ENCODE data around the gene GALNT16.
A peak's percentile ranks its signal among the peaks of the same experiment; 100 is the strongest.

GALNT16 gene

DNA sequence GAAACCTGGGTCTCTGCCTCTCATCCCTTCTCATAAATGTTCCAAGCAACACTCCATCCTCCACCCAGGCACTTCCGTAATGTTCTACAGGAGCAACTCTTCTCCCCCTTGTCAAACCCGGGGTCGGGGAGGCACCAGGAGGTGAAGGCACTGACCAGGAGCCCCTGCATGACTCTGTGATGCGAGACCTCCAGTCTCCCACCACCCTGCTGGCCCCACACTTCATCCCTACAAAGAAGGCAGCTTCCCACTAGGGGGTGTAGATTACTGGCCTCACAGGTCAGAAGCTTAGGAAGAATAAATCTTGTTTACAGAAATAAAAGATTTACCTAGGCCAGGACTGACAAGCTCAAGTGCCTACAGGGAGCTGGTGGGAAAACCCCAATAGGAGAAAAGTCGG is 90.9 kb downstream of the GALNT16 start:
- H3K27ac ChIP-seq (replicated peaks) = no peak overlapping the region
- TF ChIP-seq, protein P1, sequence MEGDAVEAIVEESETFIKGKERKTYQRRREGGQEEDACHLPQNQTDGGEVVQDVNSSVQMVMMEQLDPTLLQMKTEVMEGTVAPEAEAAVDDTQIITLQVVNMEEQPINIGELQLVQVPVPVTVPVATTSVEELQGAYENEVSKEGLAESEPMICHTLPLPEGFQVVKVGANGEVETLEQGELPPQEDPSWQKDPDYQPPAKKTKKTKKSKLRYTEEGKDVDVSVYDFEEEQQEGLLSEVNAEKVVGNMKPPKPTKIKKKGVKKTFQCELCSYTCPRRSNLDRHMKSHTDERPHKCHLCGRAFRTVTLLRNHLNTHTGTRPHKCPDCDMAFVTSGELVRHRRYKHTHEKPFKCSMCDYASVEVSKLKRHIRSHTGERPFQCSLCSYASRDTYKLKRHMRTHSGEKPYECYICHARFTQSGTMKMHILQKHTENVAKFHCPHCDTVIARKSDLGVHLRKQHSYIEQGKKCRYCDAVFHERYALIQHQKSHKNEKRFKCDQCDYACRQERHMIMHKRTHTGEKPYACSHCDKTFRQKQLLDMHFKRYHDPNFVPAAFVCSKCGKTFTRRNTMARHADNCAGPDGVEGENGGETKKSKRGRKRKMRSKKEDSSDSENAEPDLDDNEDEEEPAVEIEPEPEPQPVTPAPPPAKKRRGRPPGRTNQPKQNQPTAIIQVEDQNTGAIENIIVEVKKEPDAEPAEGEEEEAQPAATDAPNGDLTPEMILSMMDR (IDR thresholded peaks at IDR 0.05; ENCODE audit: insufficient read depth, low read length) = no peak
- TF ChIP-seq GABPA (IDR thresholded peaks at IDR 0.05; ENCODE audit: low read depth) = no peak
- TF ChIP-seq SPI1 (IDR thresholded peaks at IDR 0.05; ENCODE audit: borderline replicate concordance, low read depth) = no peak
- no peak for TF ChIP-seq REST (IDR thresholded peaks at IDR 0.05; ENCODE audit: insufficient replicate concordance, low read depth)
- no peak for TF ChIP-seq POLR2AphosphoS5 (IDR thresholded peaks at IDR 0.05; ENCODE audit: low read depth)
- no peaks in the 10 kb centered on the region for H3K27me3 ChIP-seq (ENCODE audit: insufficient read depth, poor library complexity, severe bottlenecking)
- H3K4me3 ChIP-seq (replicated peaks; ENCODE audit: insufficient read depth, low read length) = no peak overlapping the region
- no peak for DNase-seq (ENCODE audit: low read depth in 1 of 2, low spot score in 1 of 2)

DNA sequence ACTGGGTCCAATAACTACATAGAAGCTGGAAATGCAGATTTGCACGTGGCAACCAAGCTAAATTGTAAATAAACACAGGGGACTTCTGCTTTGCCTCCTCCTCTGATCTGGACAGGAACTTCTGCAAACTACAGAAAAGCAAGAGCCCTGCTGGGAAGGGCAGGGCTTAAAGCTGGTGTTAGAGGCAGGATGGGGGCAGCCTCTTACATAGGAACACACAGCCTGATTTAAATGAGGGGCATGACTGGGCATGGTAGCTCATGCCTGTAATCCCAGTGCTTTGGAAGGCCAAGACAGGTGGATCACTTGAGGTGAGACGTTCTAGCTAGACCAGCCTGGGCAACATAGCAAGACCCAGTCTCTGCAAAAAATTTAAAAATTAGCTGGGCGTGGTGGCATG is 91.4 kb downstream of the GALNT16 start:
- Histone ChIP-seq H3K27ac (replicated peaks) (no peak overlapping the region), H3K4me3 (replicated peaks; ENCODE audit: insufficient read depth, low read length) (no peak overlapping the region), H3K27me3 (ENCODE audit: insufficient read depth, poor library complexity, severe bottlenecking) (no peaks in the 10 kb centered on the region)
- peak in 1 of 2 experiments; percentile 37 for DNase-seq (ENCODE audit: low read depth in 1 of 2, low spot score in 1 of 2)
- TF ChIP-seq GABPA (IDR thresholded peaks at IDR 0.05; ENCODE audit: low read depth) (no peak), SPI1 (IDR thresholded peaks at IDR 0.05; ENCODE audit: borderline replicate concordance, low read depth) (peak; percentile 37; the same call in 1 of the 2 replicates), REST (IDR thresholded peaks at IDR 0.05; ENCODE audit: insufficient replicate concordance, low read depth) (no peak), POLR2AphosphoS5 (IDR thresholded peaks at IDR 0.05; ENCODE audit: low read depth) (no peak)

GRCh38 chr14:69351911-69352310 is 92.0 kb downstream of the GALNT16 start:
- TF ChIP-seq POLR2AphosphoS5 (IDR thresholded peaks at IDR 0.05; ENCODE audit: low read depth) (no peak), REST (IDR thresholded peaks at IDR 0.05; ENCODE audit: insufficient replicate concordance, low read depth) (no peak), SPI1 (IDR thresholded peaks at IDR 0.05; ENCODE audit: borderline replicate concordance, low read depth) (no peak)
- no peak for DNase-seq (ENCODE audit: low read depth in 1 of 2, low spot score in 1 of 2)
- Histone ChIP-seq H3K4me3 (replicated peaks; ENCODE audit: insufficient read depth, low read length) (no peak overlapping the region), H3K27me3 (ENCODE audit: insufficient read depth, poor library complexity, severe bottlenecking) (no peaks in the 10 kb centered on the region), H3K27ac (replicated peaks) (no peak overlapping the region)

DNA sequence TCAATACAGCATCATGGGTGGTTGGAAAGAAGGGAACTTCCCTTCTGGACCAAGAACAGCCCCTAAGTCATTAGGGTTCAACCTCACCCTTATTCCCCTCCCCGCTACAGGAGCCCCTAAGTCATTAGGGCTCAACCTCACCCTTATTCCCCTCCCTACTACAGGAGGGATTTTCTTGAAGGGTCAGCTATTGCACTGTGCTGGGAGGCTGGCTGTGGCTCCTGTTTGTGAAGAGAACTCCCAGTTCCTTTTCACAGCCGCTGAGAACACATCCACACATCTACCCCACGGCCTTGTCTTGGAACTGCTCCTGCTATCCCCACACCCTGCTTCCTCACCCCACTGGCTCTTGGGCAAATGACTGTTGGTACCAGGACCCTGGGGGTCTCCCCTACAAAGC is 93.2 kb downstream of the GALNT16 start:
- no peaks in the 10 kb centered on the region for H3K27me3 ChIP-seq (ENCODE audit: insufficient read depth, poor library complexity, severe bottlenecking)
- TF ChIP-seq REST (IDR thresholded peaks at IDR 0.05; ENCODE audit: insufficient replicate concordance, low read depth) = no peak
- TF ChIP-seq, protein P1 (IDR thresholded peaks at IDR 0.05; ENCODE audit: insufficient read depth, low read length) = no peak
- no peak for TF ChIP-seq GABPA (IDR thresholded peaks at IDR 0.05; ENCODE audit: low read depth)
- no peak for TF ChIP-seq POLR2AphosphoS5 (IDR thresholded peaks at IDR 0.05; ENCODE audit: low read depth)
- no peak for TF ChIP-seq SPI1 (IDR thresholded peaks at IDR 0.05; ENCODE audit: borderline replicate concordance, low read depth)
- DNase-seq (ENCODE audit: low read depth in 1 of 2, low spot score in 1 of 2) = no peak
- H3K27ac ChIP-seq (replicated peaks) = no peak overlapping the region
- no peak overlapping the region for H3K4me3 ChIP-seq (replicated peaks; ENCODE audit: insufficient read depth, low read length)
